SK-N-DZ (cell line): ENCODE measurements around the gene PTPN12.

Source experiments
- DNase-seq: peaks from one replicate; pipeline ENCODE4 v3.0.0-alpha.2; 2015; ENCODE audit warnings: low spot score

Gene PTPN12

GRCh38 chr7:77662869-77663268, 125.8 kb downstream of the PTPN12 start:
- DNase-seq: no peak

GRCh38 chr7:77664715-77665114, 127.6 kb downstream of the PTPN12 start:
- DNase-seq: no peak

- DNase-seq: no peak
Observed at GRCh38 chr7:77665161-77665560, 128.1 kb downstream of the PTPN12 start.

GRCh38 chr7:77667459-77668086, 130.5 kb downstream of the PTPN12 start:
- no peak for DNase-seq

- no peak for DNase-seq
Observed at GRCh38 chr7:77674878-77675277, 137.8 kb downstream of the PTPN12 start.

GRCh38 chr7:77679608-77680007, 142.5 kb downstream of the PTPN12 start:
- DNase-seq: no peak

- no peak for DNase-seq
Observed at GRCh38 chr7:77680266-77680665, 143.2 kb downstream of the PTPN12 start.

GRCh38 chr7:77684030-77684429, 146.9 kb downstream of the PTPN12 start:
- DNase-seq: no peak

- DNase-seq: no peak
Observed at GRCh38 chr7:77685233-77685632, 148.1 kb downstream of the PTPN12 start.

- DNase-seq: no peak
Observed at GRCh38 chr7:77687100-77687746, 150.1 kb downstream of the PTPN12 start.

GRCh38 chr7:77687747-77688144, 150.7 kb downstream of the PTPN12 start:
- DNase-seq: no peak
